GM12865 (cell line): ENCODE data around the gene FADD.

ENCODE experiments used
- DNase-seq: peaks from one replicate; pipeline ENCODE4 v3.0.0; 2010; ENCODE audit warnings: low read depth
- H3K4me3 ChIP-seq: 2 replicates; pipeline ENCODE4 v1.5.1; 2011; ENCODE audit warnings: mild to moderate bottlenecking, low read depth, low read length, control low read depth
- TF ChIP-seq, protein P1 (sequence below): IDR thresholded peaks from 2 replicates; pipeline ENCODE4 v1.5.1; 2011; ENCODE audit warnings: low read length, control low read depth, low read depth, inconsistent platforms; ENCODE audit not compliant: insufficient read depth; ENCODE audit errors: missing control alignments

FADD gene

DNA sequence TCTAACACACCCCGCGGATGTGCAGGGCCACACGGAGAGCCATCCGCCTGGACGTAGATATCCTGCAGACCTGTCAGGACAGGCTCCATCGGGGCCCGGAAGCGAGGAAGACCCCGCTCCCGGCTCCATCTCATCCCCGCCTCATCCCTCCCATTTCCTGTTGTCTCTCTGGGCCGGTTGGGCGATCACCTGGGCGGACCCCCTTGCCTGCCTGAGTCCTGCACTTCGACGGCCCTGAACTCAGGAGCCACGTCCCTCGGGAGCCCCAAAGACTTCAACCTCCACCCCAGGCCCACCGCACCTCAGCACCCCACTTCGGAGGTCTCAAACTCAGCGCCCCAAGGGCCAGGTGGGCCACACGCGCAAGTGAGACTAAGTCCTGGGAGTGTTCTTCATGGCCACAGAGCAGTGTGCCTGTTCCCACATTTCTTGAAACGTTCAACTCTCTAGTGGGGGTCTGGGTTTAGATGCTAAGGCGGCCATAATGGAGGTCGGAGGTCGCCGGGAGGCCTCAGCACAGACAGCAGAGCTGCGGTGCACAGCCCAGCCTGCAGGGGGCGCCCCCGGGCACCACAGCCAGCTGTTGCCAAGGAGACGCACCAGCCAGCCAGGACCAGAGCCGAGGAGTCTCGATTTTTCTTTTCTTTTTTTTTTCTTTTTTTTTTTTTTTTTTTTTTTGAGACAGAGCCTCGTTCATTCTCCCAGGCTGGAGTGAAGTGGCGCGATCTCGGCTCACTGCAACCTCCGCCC is 26.0 kb upstream of the FADD start:
- DNase-seq = peak; percentile 38
- no peak overlapping the region for H3K4me3 ChIP-seq
- TF ChIP-seq, protein P1, sequence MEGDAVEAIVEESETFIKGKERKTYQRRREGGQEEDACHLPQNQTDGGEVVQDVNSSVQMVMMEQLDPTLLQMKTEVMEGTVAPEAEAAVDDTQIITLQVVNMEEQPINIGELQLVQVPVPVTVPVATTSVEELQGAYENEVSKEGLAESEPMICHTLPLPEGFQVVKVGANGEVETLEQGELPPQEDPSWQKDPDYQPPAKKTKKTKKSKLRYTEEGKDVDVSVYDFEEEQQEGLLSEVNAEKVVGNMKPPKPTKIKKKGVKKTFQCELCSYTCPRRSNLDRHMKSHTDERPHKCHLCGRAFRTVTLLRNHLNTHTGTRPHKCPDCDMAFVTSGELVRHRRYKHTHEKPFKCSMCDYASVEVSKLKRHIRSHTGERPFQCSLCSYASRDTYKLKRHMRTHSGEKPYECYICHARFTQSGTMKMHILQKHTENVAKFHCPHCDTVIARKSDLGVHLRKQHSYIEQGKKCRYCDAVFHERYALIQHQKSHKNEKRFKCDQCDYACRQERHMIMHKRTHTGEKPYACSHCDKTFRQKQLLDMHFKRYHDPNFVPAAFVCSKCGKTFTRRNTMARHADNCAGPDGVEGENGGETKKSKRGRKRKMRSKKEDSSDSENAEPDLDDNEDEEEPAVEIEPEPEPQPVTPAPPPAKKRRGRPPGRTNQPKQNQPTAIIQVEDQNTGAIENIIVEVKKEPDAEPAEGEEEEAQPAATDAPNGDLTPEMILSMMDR = peak; percentile 71

DNA sequence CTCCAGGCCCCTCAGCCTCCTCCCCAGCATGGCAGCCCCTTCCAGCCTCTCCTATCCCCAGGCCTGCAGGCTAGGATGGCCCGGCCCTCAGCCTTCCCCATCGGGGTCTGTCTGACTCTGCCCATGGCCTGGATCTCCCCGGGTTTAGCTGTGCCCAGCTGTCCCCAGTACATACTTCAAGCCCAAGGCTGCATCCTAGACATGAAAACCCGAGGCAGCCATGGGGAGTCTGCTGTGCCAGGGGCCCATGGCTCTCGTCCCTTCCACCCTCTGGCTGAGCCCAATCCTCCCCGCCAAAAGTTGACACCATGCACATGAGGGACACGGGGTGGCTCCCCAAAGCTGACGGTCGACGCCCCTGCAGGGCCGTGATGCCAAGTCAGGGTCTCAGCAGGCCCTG is 22.2 kb upstream of the FADD start:
- H3K4me3 ChIP-seq = no peak overlapping the region
- TF ChIP-seq, protein P1 = no peak
- DNase-seq = no peak

DNA sequence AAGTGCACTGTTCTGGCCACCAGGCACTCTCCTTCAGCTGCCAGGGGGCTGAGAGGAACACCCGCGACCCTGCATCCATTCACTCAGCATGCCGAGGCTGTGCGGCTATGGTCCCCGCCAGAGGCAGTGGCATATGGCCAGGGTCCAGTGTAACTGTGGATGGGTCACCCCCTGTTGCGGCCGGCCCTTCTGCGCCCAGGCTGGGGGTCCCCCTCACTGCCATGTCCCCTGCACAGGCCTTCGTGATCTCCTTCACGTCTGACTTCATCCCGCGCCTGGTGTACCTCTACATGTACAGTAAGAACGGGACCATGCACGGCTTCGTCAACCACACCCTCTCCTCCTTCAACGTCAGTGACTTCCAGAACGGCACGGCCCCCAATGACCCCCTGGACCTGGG is 20.8 kb upstream of the FADD start:
- TF ChIP-seq, protein P1 = no peak
- no peak overlapping the region for H3K4me3 ChIP-seq
- DNase-seq = no peak

DNA sequence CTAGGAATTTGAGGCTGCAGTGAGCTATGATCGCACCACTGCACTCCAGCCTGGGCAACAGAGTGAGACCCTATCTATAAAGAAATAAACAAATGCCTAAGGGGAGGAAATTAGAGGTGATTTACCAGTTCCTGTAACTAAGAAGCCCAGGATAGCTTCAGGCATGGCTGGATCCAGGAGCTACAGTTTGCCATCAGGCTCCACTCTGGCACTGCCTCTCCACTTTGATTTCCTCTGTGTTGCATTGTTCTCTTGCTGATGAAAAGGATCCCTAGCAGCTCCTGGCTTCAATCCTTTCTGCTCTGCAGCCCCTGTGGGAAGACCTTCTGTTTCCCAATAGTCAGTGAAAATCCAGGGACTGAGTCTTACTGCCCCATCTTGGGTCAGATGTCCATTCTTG is 20.1 kb upstream of the FADD start:
- H3K4me3 ChIP-seq = no peak overlapping the region
- DNase-seq = no peak
- TF ChIP-seq, protein P1 = no peak

DNA sequence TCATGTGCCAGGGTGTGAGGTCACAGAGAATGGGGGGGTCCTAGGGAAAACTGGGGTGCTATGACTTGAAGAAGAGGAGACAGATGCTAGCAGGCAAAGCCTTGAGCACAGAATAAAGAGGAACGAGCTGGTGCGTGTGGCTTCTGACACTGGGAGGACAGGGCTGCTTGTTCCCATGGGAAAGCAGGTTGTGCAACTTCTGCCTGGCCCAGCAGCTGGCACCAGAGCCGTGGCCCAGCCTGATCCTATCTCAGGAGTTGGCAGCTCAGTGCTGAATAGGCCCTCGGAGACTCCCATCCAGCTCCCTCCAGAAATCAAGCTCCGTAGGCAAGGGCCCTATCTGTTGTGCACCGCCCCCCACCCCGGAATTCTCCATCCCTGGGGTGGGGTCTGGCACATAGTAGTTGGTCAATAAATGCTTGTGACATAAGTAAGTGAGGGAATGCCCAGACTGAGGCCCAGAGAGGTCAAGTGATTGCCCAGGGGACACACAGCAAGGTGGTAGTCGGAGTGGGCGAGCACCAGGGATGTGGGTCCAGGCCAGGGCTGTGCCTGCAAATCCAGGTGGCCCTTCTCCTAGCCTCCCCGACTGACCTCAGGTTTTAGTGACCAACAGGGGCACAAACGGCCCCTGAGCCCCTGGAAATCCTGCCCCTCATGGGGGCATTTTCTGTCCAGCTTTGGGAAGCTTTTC is 19.5 kb upstream of the FADD start:
- TF ChIP-seq, protein P1 = no peak
- DNase-seq = no peak
- H3K4me3 ChIP-seq = no peak overlapping the region

DNA sequence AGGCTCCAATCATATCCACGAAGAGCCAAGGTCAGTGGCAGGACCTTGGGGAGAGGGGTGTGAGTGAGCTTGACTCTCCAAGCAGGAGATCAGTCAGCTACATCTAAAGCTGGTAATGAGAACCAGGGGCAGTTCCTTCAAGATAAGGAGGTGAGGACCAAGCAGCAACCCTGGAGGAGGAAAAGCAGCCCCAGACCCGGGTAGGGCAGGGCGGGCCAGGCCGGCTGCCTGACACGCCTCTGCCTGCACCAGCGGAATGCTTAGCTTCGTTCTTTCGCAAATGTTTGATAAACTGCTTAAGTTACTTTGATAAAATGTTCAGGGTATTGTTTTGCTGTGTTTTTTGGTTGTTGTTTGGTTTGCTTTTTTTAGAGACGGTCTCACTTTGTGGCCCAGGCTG is 18.7 kb upstream of the FADD start:
- TF ChIP-seq, protein P1 = no peak
- no peak for DNase-seq
- H3K4me3 ChIP-seq = no peak overlapping the region
